H1 (cell line): ENCODE measurements around the gene TMEM39A. TPM values are rescaled to one million over a fixed set of nuclear protein-coding genes. Genes with fewer than 3 reads are reported as not detected.

ENCODE experiments used
- CTCF ChIA-PET: fragments of 300-600 bp; sonication (Branson Sonifier 250); formaldehyde crosslinking; loops from one replicate; lab custom pipeline; 2021; ENCODE audit not compliant: partially characterized antibody; lab: Charles Lee
- POLR2A ChIA-PET: fragments of 300-600 bp; sonication (Branson Sonifier 250); formaldehyde crosslinking; loops from one replicate; lab custom pipeline; 2021; ENCODE audit warnings: inconsistent platforms; ENCODE audit not compliant: partially characterized antibody; lab: Charles Lee
- DNase-seq, 2 experiments: peaks; one replicate each; pipeline versions ENCODE4 v3.0.0 to v3.0.0-alpha.2; 2010 to 2022; ENCODE audit warnings: low spot score in 2 of 2, low read depth in 1 of 2, mixed read lengths in 1 of 2
- FAIRE-seq: peaks from 2 replicates; lab custom pipeline; 2011; peaks lifted over from hg19 to GRCh38; lab: Jason Lieb, UNC
- H2AFZ ChIP-seq: 2 replicates; pipeline ENCODE4 v1.8.1; 2012; ENCODE audit warnings: low read length, inconsistent platforms
- H2AK5ac ChIP-seq: 2 replicates; pipeline ENCODE4 v1.6.1; 2013; ENCODE audit warnings: low read depth, low read length
- H2BK120ac ChIP-seq: replicated peaks from 2 replicates; pipeline ENCODE3; 2013; ENCODE audit warnings: low read depth, low read length, inconsistent platforms
- H2BK12ac ChIP-seq: 2 replicates; pipeline ENCODE4 v1.6.1; 2013; ENCODE audit warnings: low read depth, low read length
- H2BK15ac ChIP-seq: 2 replicates; pipeline ENCODE4 v1.6.1; 2013; ENCODE audit warnings: low read length
- H2BK20ac ChIP-seq: 2 replicates; pipeline ENCODE4 v1.6.1; 2013; ENCODE audit warnings: low read length
- H2BK5ac ChIP-seq: 2 replicates; pipeline ENCODE4 v1.6.1; 2013; ENCODE audit warnings: low read depth, low read length
- H3K14ac ChIP-seq: 2 replicates; pipeline ENCODE4 v1.6.1; 2013; ENCODE audit warnings: inconsistent platforms; ENCODE audit not compliant: insufficient read length
- H3K18ac ChIP-seq: 2 replicates; pipeline ENCODE4 v1.6.1; 2013; ENCODE audit warnings: low read length; ENCODE audit errors: extremely low read depth
- H3K23ac ChIP-seq: 2 replicates; pipeline ENCODE4 v1.6.1; 2013; ENCODE audit warnings: inconsistent platforms; ENCODE audit not compliant: insufficient read length
- H3K23me2 ChIP-seq: 2 replicates; pipeline ENCODE4 v1.6.1; 2013; ENCODE audit warnings: low read depth, low read length
- H3K27ac ChIP-seq: 2 replicates; pipeline ENCODE4 v1.6.1; 2011; ENCODE audit warnings: low read depth, low read length, inconsistent platforms
- H3K27me3 ChIP-seq, 4 experiments: replicated peaks in 1 of 4; 1 replicate in 1 of 4; 2 replicates in 3 of 4; pipeline versions ENCODE4 v1.6.1 to v1.8.1; 2011 to 2013; ENCODE audit warnings: low read length in 3 of 4, mild to moderate bottlenecking in 3 of 4, inconsistent platforms in 2 of 4, mixed read lengths in 2 of 4, moderate library complexity in 1 of 4; ENCODE audit not compliant: control insufficient read depth in 3 of 4, insufficient read depth in 3 of 4; ENCODE audit errors: extremely low read depth in 1 of 4
- H3K36me3 ChIP-seq, 4 experiments: 2 replicates each; pipeline versions ENCODE4 v1.6.1 to v1.8.1; 2011 to 2013; ENCODE audit warnings: mild to moderate bottlenecking in 4 of 4, low read length in 3 of 4, moderate library complexity in 2 of 4, control low read depth in 1 of 4, inconsistent platforms in 1 of 4; ENCODE audit not compliant: insufficient read depth in 4 of 4, control insufficient read depth in 2 of 4
- H3K4ac ChIP-seq: replicated peaks from 2 replicates; pipeline ENCODE3; 2013; ENCODE audit warnings: low read length, low read depth, mixed read lengths, inconsistent platforms; ENCODE audit not compliant: insufficient read length
- H3K4me1 ChIP-seq, 4 experiments: replicated peaks in 1 of 4; 1 replicate in 1 of 4; 2 replicates in 3 of 4; pipeline versions ENCODE4 v1.6.1 to v1.8.1; 2011 to 2013; ENCODE audit warnings: low read length in 3 of 4, inconsistent platforms in 2 of 4, mixed read lengths in 1 of 4; ENCODE audit not compliant: insufficient read depth in 4 of 4, control insufficient read depth in 3 of 4
- H3K4me2 ChIP-seq, 2 experiments: 2 replicates each; pipeline versions ENCODE4 v1.6.1 to v1.8.1; 2011 to 2013; ENCODE audit warnings: low read depth in 2 of 2, low read length in 2 of 2, control low read depth in 1 of 2, inconsistent platforms in 1 of 2, mild to moderate bottlenecking in 1 of 2; ENCODE audit not compliant: insufficient read depth in 1 of 2
- H3K4me3 ChIP-seq, 4 experiments: fragments of 200-600, 300-600 bp in 1 of 4; sonication (generic), shearing (Covaris generic), sonication (Bioruptor Twin) in 1 of 4; 2 replicates each; pipeline versions ENCODE4 v1.5.1 to v1.8.1; 2011 to 2016; ENCODE audit warnings: low read length in 4 of 4, low read depth in 3 of 4, control low read depth in 2 of 4, inconsistent platforms in 2 of 4, mild to moderate bottlenecking in 2 of 4, mixed read lengths in 1 of 4, moderate library complexity in 1 of 4; ENCODE audit not compliant: insufficient read depth in 2 of 4; ENCODE audit errors: extremely low read depth in 1 of 4
- H3K56ac ChIP-seq: replicated peaks from 2 replicates; pipeline ENCODE3; 2013; ENCODE audit warnings: low read depth, mild to moderate bottlenecking, mixed read lengths, low read length, inconsistent platforms; ENCODE audit not compliant: insufficient read length
- H3K79me1 ChIP-seq: 2 replicates; pipeline ENCODE4 v1.6.1; 2013; ENCODE audit warnings: low read depth, low read length, control low read depth
- H3K79me2 ChIP-seq, 2 experiments: 2 replicates each; pipeline versions ENCODE4 v1.6.1 to v1.8.1; 2012 to 2013; ENCODE audit warnings: low read length in 2 of 2, mild to moderate bottlenecking in 2 of 2, inconsistent platforms in 1 of 2; ENCODE audit not compliant: insufficient read depth in 2 of 2, control insufficient read depth in 1 of 2
- H3K9ac ChIP-seq, 4 experiments: replicated peaks in 1 of 4; 1 replicate in 1 of 4; 2 replicates in 3 of 4; pipeline versions ENCODE4 v1.6.1 to v1.8.1; 2011 to 2013; ENCODE audit warnings: low read depth in 3 of 4, low read length in 3 of 4, control low read depth in 2 of 4, mild to moderate bottlenecking in 2 of 4, moderate library complexity in 2 of 4, inconsistent platforms in 1 of 4; ENCODE audit errors: extremely low read depth in 1 of 4
- H3K9me3 ChIP-seq, 2 experiments: 2 replicates each; pipeline versions ENCODE4 v1.6.1 to v1.8.1; 2012 to 2013; ENCODE audit warnings: mild to moderate bottlenecking in 2 of 2, moderate library complexity in 2 of 2, control low read depth in 1 of 2, inconsistent platforms in 1 of 2, low read depth in 1 of 2, low read length in 1 of 2, mixed read lengths in 1 of 2; ENCODE audit not compliant: insufficient read depth in 2 of 2
- H4K20me1 ChIP-seq, 2 experiments: replicated peaks in 1 of 2; 2 replicates each; pipeline versions ENCODE3 to v1.8.1; 2011 to 2013; ENCODE audit warnings: inconsistent platforms in 2 of 2, low read length in 2 of 2, mild to moderate bottlenecking in 1 of 2; ENCODE audit not compliant: insufficient read depth in 2 of 2, control insufficient read depth in 1 of 2
- H4K5ac ChIP-seq: 2 replicates; pipeline ENCODE4 v1.6.1; 2013; ENCODE audit warnings: low read length, low read depth, mixed read lengths, inconsistent platforms; ENCODE audit not compliant: insufficient read length
- H4K8ac ChIP-seq: 2 replicates; pipeline ENCODE4 v1.8.0; 2013; ENCODE audit warnings: mild to moderate bottlenecking, moderate library complexity, low read length, inconsistent platforms; ENCODE audit not compliant: insufficient read depth; ENCODE audit errors: extremely low read depth
- H4K91ac ChIP-seq: replicated peaks from 2 replicates; pipeline ENCODE3; 2013; ENCODE audit warnings: low read length, mixed read lengths, inconsistent platforms; ENCODE audit not compliant: insufficient read length
- CTCF ChIP-seq, 3 experiments: IDR thresholded peaks; 1 replicate in 2 of 3; 2 replicates in 1 of 3; pipeline versions ENCODE4 v1.5.1 to v1.6.1; 2011; ENCODE audit warnings: low read length in 3 of 3, mild to moderate bottlenecking in 3 of 3, inconsistent platforms in 2 of 3, low read depth in 1 of 3, moderate library complexity in 1 of 3; ENCODE audit not compliant: insufficient read depth in 1 of 3; ENCODE audit errors: control extremely low read depth in 1 of 3
- RAD21 ChIP-seq, 2 experiments: IDR thresholded peaks in 1 of 2; conservative IDR thresholded peaks in 1 of 2; 2 replicates each; pipeline ENCODE4 v1.6.1; 2011; ENCODE audit warnings: low read depth in 2 of 2, low read length in 2 of 2, improper control_type of control experiment in 1 of 2, inconsistent platforms in 1 of 2, mild to moderate bottlenecking in 1 of 2, moderate library complexity in 1 of 2
- TAF1 ChIP-seq: IDR thresholded peaks from 2 replicates; pipeline ENCODE4 v1.6.1; 2011; ENCODE audit warnings: mild to moderate bottlenecking, low read depth, low read length
- TBP ChIP-seq: IDR thresholded peaks from 2 replicates; pipeline ENCODE4 v1.6.1; 2011; ENCODE audit warnings: low read depth, low read length, improper control_type of control experiment
- YY1 ChIP-seq: IDR thresholded peaks from 2 replicates; pipeline ENCODE4 v1.6.1; 2011; ENCODE audit warnings: low read depth, mild to moderate bottlenecking, low read length
- WGBS, 2 experiments: shearing (Covaris generic) in 1 of 2; methylation state at CpG; one replicate each; pipeline versions ENCODE4 v1.1.6 to v1.1.7; 2013 to 2015; ENCODE audit warnings: low lambda C conversion rate in 2 of 2, mixed read lengths in 2 of 2, inconsistent platforms in 1 of 2, low coverage in 1 of 2, missing lambda C conversion rate in 1 of 2; ENCODE audit not compliant: insufficient replicate concordance in 2 of 2, insufficient coverage in 1 of 2, insufficient read length in 1 of 2; ENCODE audit errors: extremely low coverage in 1 of 2, missing lambda C conversion rate in 1 of 2; 5-methylcytosine and 5-hydroxymethylcytosine counted together
- polyA plus RNA-seq, 7 experiments: library from polyadenylated mRNA; depleted of rRNA in 3 of 7; stranded (reverse) in 5 of 7; unstranded in 2 of 7; fragments of >200 nt in 5 of 7; fragments of 200-250 nt in 2 of 7; gene quantifications; 1 replicate in 5 of 7; 2 replicates in 1 of 7; 4 replicates in 1 of 7; pipeline versions ENCODE4 v1.2.1 to v1.2.3, GENCODE V29; 2011 to 2013; ENCODE audit warnings: missing spikeins in 2 of 7, mixed read lengths in 2 of 7
- total RNA-seq: library from RNA; stranded (reverse); fragmentation: NEBNext Ultra II Directional; extraction: Animal tissue kit (Norgen Biotek cat#: 25700); gene quantifications from 2 replicates; pipeline ENCODE4 v1.2.1, GENCODE V29; 2021

TMEM39A gene
- total and polyA plus RNA-seq, 2 of the 8 experiments (the other 6 are each of a cell fraction or from before 2014, with no cell fraction given): 26.8 to 36.1 TPM

- no peaks in the 10 kb centered on the region for H3K36me3 ChIP-seq
- no peak overlapping the region for H2BK20ac ChIP-seq
- POLR2A ChIA-PET: no interaction called here
- CTCF ChIA-PET: interaction anchor here (0.6 to 2.5 kb wide), 26 partner anchors 8 to 351 kb away, joined by 3 to 8 read pairs (median 4); partner anchors contain the start of gene B4GALT4
- H3K79me1 ChIP-seq: no peaks in the 10 kb centered on the region
- H3K4me2 ChIP-seq: no peak overlapping the region
- peaks cover 0 to 9% of the 10 kb centered on the region in 2 experiments; a peak in 2 of 4 replicates for H3K9me3 ChIP-seq
- FAIRE-seq: peak; percentile 96
- no peak overlapping the region for H3K18ac ChIP-seq
- H3K23me2 ChIP-seq: peaks cover 2% of the 10 kb centered on the region; the same call in 1 of the 2 replicates
- 56% methylated on average over 2 of the region's 2 CpGs; no CpG with 5 or more reads in 1 of the 2 experiments for WGBS, 2 experiments
- H3K79me2 ChIP-seq: no peaks in the 10 kb centered on the region
- H3K56ac ChIP-seq: no peak overlapping the region
- no peaks in the 10 kb centered on the region for H4K20me1 ChIP-seq
- H3K4me3 ChIP-seq: no peak overlapping the region
- no peak overlapping the region for H2BK15ac ChIP-seq
- H3K27ac ChIP-seq: no peak overlapping the region
- no peak overlapping the region for H2BK5ac ChIP-seq
- H4K8ac ChIP-seq: no peak overlapping the region
- no peak overlapping the region; a peak in 1 of 7 replicates for H3K9ac ChIP-seq
- no peak overlapping the region for H3K4ac ChIP-seq
- H3K23ac ChIP-seq: no peak overlapping the region
- no peaks in the 10 kb centered on the region for H3K27me3 ChIP-seq
- H2AK5ac ChIP-seq: no peak overlapping the region
- H4K91ac ChIP-seq: no peak overlapping the region
- DNase-seq: no peak
- H4K5ac ChIP-seq: no peak overlapping the region
- no peak overlapping the region for H2BK120ac ChIP-seq
- peak; percentile 56 to 73; a peak in 3 of 4 replicates for TF ChIP-seq RAD21 (IDR thresholded peaks at IDR 0.05 in 1 of 2, conservative IDR thresholded peaks at IDR 0.05 in 1 of 2; ENCODE audit: low read depth in 2 of 2, low read length in 2 of 2)
- peak; percentile 45; the same call in 1 of the 2 replicates for TF ChIP-seq YY1
- TF ChIP-seq TAF1: no peak
- peak; percentile 27 to 74 (median 62) for TF ChIP-seq CTCF (IDR thresholded peaks at IDR 0.05; ENCODE audit: control extremely low read depth in 1 of 3, insufficient read depth in 1 of 3, low read depth in 1 of 3, low read length in 3 of 3)
- no peak for TF ChIP-seq TBP
- TF ChIP-seq, all 59 proteins: peak for 3
- no peak overlapping the region for H2BK12ac ChIP-seq
- no peaks in the 10 kb centered on the region for H3K4me1 ChIP-seq
- H2AFZ ChIP-seq: no peak overlapping the region
- no peak overlapping the region for H3K14ac ChIP-seq
These were observed 43.2 kb downstream of the TMEM39A start for GRCh38 chr3:119420196-119420595.
